ENCODE measurements around the gene ROM1.

DNA sequence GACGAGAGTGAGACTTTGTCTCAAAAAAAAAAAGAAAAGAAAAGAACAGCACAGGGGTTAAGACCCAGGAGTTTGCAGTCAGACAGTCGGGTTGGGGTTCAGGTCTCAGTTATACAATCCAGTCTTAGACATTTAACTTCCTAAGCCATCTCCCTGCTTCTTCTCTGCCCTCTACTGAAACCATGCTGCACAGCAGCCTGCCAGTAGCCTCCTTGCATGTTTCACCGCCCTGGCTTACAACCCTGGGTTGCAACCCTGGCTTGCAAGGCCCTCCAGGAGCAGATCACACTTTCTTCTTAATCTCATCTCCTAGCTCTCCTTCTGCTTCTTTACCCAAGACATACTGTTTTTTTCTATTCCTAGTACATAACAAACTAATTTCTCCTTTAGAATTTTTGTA, 14.7 kb downstream of the ROM1 start:
- TF ChIP-seq, protein P1, sequence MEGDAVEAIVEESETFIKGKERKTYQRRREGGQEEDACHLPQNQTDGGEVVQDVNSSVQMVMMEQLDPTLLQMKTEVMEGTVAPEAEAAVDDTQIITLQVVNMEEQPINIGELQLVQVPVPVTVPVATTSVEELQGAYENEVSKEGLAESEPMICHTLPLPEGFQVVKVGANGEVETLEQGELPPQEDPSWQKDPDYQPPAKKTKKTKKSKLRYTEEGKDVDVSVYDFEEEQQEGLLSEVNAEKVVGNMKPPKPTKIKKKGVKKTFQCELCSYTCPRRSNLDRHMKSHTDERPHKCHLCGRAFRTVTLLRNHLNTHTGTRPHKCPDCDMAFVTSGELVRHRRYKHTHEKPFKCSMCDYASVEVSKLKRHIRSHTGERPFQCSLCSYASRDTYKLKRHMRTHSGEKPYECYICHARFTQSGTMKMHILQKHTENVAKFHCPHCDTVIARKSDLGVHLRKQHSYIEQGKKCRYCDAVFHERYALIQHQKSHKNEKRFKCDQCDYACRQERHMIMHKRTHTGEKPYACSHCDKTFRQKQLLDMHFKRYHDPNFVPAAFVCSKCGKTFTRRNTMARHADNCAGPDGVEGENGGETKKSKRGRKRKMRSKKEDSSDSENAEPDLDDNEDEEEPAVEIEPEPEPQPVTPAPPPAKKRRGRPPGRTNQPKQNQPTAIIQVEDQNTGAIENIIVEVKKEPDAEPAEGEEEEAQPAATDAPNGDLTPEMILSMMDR (IDR thresholded peaks at IDR 0.05), result no peak
- TF ChIP-seq POLR2A (IDR thresholded peaks at IDR 0.05), result no peak
